ENCODE measurements around the gene HMBS. TPM values are rescaled to one million over a fixed set of nuclear protein-coding genes. Genes with fewer than 3 reads are reported as not detected.
A peak's percentile ranks its signal among the peaks of the same experiment; 100 is the strongest.
"Not testable (repeated sequence)": the region's sequence is repeated elsewhere in the genome, so short reads cannot be mapped to it uniquely, and the experiment has no call there.

HMBS gene
- total RNA-seq, result 3.4 and 11.2 TPM in 2 replicates

DNA sequence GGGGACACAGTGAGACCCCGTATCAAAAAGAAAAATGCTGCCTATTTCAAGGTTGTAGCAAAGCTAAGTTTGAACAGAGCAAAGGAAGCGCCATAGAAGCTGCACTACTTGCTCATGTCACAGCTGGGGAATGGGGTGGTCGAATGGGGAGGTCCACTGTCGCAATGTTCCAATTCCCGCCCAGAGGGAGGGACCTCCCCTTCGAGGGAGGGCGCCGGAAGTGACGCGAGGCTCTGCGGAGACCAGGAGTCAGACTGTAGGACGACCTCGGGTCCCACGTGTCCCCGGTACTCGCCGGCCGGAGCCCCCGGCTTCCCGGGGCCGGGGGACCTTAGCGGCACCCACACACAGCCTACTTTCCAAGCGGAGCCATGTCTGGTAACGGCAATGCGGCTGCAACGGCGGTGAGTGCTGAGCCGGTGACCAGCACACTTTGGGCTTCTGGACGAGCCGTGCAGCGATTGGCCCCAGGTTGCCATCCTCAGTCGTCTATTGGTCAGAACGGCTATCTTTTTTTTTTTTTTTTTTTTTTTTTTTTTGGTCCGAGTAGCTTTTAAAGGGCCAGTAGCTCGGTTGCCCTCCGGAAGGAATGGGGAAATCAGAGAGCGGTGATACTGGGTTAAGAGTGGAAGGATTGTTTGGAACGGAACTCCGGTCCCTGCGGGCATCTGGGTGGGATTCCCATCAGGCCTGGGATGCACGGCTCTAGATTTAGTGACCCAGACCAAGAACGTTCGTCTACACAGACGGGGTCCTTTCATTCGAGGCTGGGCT is at the start of gene HMBS:
Gene HMBS, plus strand, starts transcription at position 219 of the 774 bp plus-strand sequence. Its CDS starts 153 bp downstream, at position 372.
- DNase-seq, result peak; percentile 95

DNA sequence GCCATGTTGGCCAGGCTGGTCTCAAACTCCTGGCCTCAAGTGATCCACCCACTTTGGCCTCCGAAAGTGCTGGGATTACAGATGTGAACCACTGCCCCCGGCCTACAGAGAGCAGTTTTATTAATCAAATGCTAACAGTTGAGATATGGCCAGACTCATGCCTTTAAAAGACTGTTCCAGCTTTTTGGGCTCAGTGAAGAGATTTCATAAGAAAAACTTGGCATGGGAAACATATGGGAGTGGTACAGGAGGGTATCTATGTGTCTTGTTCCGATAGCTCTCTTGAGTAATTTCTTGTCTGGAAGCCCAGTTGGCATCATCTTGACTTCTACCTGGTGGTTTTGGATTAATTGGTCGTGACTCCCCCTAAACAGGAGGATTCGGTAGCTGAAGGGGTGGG is 45.8 kb upstream of the HMBS start:
- no peak for DNase-seq

DNA sequence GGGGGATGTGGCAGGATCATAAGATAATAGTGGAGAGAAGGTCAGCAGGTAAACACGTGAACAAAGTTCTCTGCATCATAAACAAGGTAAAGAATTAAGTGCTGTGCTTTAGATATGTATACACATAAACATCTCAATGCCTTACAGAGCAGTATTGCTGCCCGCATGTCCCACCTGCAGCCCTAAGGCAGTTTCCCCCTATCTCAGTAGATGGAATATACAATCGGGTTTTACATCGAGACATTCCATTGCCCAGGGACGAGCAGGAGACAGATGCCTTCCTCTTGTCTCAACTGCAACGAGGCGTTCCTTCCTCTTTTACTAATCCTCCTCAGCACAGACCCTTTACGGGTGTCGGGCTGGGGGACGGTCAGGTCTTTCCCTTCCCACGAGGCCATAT is 45.2 kb upstream of the HMBS start:
- not testable (repeated sequence) for DNase-seq

DNA sequence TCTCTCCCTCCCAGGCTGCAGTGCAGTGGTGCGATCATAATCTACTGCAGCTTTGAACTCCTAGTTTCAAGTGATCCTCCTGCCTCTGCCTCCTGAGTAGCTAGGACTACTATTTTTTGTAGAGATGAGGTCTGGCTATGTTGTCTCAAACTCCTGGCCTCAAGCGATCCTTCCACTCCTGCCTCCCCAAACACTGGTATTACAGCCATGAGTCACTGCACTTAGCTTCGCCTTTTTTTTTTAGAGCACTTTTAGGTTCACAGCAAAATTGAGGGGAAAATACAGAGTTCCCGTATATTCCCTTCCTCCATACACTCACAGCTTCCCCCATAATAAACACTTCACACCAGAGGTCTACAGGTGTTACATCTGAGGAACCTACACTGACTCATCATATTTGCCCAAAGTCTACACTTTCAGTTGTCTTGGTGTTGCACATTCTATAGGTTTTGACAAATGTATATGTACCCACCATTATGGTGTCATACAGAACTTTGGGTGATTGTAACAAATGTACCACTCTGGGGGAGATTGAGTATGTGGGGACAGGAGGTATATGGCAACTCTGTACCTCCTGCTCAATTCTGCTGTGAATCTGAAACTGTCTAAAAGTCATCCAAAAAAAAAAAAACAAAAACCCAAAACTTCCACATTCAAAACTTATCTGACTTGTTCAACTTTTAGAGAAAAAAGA is 42.7 kb upstream of the HMBS start:
- no peak for DNase-seq

DNA sequence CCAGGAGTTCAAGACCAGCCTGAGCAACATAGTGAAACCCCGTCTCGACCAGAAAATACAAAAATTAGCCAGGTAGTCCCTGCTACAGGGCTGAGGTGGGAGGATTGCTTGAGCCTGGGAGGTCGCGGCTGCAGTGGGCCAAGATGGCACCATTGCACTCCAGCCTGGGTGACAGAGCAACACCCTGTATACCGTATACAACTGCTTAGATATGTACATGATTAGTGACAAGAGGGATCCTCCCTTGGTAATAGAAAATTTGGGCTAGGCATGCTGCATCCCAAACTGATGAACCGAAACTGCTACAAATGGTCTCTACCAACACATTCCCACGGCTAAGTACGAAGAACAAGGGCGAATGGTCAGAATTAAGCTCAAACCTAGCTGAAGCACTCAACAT is 41.8 kb upstream of the HMBS start:
- DNase-seq, result no peak

DNA sequence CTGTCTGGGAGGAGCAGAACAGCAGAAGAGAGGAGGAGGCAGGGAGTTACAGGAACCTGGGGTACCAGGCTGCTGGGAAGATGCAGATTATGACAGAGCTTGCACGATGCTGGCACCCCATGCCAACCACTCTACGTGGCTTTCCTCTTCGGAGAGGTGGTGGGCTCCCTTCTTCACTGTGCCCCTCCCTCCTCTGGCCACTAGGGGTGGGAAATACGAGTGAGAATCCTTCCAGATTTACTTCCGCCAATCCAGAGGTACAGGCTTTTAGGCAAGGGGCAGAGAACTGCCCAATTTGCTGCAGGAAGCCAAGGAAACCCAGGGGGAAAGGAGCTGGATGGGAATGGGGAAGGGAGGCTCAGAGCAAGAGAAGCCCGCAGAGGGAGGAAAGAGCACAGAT is 40.0 kb upstream of the HMBS start:
- DNase-seq, result no peak

DNA sequence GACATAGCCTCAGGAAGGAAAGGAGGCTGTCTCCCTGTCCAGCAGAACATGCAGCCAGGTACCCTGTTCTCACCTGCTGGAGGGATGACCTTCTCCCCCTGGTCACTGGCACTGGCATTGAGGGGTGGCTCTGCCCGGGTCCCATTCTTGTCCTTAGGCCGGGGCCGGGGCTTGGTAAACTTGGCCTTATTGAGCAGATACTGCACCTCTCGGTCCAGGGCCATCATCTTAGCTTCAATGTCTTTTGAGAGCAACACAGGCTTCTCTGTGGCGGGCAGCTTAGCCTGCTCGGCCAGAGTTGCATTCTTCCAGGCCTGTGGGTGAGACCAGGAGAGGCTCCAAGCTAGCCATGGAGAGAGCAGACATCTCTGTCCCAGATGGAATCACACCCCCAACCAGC is 38.2 kb upstream of the HMBS start:
- no peak for DNase-seq

DNA sequence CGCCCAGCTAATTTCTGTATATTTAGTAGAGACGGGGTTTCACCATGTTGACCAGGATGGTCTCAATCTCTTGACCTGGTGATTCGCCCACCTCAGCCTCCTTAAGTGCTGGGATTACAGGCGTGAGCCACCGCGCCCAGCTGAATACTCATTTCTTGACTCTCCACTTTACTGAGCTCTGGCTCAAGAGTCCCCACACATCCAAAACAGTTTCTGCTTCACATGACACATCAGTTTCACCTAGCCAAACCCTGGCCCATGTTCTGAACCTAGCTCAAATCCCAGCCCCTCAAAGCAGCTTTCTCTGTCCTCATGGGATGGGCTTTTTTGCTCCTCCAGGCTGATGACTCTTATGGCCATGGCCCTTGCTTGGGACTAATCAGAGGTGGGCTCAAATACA is 37.5 kb upstream of the HMBS start:
- no peak for DNase-seq

DNA sequence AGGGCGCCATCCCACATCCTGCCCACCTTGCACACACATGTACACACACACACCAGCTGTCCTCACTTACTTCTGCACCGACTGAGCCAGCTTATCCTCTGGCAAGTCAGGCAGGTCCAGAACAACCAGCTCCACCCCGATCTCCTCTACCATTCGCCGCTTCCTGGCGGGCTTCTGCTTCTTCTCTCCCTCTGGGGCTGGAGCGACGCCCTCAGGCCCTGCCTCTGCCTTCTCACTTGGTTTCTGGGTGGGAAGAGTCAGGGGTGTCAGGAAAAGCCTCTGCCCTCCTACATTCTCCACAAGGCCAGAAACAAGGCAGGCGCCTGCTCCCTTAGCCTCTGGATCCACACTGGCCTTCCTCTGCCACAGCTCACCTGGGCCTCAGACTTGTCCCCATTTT is 36.0 kb upstream of the HMBS start:
- no peak for DNase-seq

DNA sequence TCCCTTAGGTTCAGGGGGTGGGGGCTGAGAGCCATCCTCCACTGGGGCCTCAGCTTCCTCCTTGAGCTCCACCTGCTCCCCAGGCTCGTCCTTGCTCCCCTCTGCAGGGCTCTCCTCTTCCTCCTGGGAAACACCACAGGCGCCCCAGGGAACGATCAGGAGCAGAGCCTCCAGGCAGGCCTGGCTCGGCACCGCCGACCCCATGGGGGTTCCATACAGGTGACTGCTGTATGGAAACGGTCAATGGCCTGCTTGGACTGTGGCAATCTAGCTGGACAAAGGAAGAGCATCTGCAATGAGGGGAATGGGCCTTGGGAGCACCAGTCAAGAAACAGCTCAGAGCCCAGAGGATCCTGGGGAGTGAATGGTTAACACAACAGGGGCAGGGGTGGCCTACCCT is 35.6 kb upstream of the HMBS start:
- no peak for DNase-seq

DNA sequence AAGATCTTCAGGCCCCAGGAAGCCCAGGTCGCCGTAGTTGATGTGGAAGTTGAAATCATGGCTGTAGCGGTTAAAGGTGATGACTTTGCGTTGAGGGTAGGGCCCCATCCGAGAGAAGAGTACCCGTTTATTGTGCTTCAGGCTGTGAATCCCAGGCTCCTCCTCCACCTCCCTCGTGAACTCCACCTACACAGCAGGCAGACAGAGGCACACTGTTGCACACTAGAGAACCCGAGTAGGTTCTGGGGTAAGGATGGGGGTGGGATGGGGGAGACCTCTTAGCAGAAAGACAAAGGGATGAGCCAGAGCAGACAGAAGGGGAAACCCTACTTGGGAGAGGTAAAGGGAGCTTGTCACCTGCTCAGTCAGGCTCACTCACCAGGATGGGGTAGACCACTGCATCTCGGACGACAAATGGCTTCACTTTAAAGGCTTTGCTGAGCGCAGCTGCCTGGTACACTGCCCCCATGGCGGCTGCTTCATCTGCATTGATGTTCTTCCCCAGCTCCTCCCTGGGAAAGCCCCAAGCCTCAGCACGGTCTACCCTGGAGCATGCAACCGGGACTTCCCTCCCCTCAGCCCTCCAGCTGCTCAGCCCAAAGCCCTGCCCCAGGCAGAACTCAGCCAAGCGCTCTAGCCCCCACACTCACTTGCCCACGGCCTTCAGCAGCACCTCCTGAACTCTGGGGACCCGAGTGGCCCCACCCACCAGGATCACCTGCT is 33.1 kb upstream of the HMBS start:
- no peak for DNase-seq

DNA sequence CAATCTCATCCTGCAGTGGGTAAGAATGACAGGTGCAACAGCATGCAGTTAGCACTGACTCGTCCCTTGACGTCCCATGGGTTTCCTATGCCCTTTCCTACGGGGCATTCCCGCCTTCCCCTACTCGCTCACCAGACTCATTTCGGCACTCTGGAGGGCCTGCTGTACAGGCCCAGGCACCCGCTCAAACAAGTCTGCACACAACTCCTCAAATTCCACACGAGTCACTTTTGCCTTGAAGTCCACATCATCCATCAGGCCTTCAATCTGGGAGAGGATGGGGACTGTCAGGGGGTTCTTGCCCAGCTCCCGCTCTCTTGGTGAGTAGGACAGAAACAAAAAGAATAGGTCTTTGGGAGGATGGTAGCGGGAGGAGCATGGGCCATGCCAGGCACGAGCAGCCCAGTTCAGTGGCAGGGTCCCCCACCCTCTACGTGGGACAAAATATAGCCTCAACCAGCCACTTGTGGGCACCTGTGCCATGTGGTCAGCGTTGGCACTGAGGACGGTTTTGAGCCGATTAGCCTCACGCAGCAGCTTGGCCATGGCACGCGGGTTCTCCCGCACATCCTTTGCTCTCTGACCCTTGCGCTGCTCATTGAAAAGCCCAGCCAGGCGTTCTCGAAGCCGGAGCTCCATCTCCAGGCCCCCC is 32.4 kb upstream of the HMBS start:
- DNase-seq, result no peak

DNA sequence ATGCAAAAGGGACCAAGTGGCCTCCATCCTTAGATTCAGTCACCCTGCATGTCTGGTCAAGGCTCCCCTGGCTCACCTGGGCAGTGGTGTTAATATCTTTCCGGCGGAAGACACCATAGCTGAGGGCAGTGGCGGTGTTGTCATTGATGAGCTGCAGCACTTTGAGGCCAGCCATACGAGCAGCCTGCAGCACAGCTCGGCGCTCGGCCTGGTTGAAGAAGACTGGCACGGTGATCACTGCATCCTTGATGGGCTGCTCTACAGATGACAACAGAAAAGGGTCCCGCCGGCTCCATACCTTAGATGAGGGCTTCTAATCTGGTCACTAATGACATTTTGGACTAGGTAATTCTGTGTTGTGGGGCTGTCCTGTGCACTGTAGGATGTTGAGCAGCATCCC is 30.3 kb upstream of the HMBS start:
- no peak for DNase-seq

DNA sequence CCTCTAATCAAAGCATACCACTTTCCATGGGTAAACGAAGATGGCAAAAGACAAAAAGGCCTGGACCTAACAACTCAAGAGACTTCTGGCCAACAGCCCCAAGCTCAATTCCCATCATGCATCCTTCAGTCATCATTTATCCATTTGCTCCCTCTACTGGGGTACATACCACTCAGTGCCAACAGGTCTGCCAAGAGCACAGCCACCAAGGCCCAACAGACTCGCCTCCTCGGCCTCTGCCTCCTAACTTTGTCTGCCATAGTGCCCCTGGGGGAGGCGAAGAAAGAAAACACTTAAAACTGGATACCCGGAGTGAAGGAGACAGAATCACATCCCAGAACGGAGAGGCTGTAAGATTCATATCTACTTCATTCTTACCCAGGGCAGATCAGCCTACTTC is 28.8 kb upstream of the HMBS start:
- DNase-seq, result peak; percentile 58

DNA sequence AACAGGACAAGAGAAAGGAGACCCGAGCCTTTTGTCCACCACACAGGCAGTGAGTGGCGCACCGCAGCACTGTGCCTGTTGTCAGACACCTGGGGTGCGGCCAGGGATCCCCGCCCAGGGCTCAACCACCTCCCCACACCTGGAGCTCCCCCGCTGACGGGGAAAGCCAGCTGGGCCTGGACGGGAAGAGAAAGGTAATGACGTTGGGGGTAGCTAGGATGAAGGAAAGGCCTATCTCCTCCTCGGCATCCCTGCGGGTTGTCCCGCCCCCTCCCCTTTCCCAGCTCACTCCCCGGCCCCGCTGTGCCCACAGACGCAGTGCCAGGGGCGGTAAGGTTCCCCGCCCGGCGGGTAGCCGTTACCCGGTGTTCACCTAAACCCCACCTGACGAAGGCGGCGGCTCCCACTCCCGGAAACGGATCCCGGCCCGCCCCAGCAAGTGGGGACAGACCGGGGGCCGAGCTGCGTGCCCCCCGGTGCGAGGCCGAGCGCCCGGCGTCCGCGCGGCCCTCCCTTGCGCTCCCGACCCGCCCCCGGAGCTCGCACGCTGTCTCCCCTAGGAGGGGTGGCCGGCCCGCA is 28.2 kb upstream of the HMBS start:
- DNase-seq, result peak; percentile 31

DNA sequence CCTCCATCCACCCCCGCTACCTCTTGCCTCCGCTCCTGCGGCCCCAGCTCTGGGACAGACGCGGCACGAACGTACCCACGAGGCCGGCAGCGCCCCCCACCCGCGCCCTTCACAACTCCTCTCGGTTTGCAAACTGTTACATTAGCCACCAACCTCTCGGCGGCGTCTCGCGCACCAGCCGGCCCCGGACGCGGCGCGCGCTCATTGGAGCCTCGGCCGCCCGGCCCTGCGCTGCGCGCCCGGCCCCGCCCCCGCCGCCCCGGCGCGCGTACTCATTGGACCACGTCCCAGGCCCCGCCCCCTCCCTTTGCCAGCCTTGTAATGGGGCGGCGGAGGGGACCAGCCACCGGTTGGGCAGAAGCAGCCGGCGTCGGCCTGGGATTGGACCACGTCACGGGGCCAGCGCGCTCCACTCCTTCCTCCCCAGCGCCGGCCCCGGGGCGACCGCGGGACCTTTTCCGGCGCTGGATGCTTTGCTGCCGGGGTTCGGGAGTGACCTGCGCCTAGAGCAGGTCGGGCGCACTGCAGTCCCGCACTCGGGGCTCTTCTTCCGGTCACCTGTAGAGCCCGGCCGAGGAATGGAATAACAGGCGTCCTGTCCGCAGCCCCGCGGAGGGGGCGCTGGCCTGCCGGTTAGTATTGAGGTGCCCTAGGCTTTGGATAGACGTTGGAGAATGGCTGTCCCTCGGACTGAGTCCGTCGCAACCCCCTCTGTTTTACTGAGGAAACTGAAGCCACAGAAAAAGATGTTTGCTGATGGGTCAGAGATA is 27.5 kb upstream of the HMBS start, which contains the start of gene HYOU1:
Gene HYOU1, minus strand, starts transcription at position 206 of the 770 bp plus-strand sequence. CDS start 1,045 bp downstream, outside the sequence.
- DNase-seq, result peak; percentile 98

DNA sequence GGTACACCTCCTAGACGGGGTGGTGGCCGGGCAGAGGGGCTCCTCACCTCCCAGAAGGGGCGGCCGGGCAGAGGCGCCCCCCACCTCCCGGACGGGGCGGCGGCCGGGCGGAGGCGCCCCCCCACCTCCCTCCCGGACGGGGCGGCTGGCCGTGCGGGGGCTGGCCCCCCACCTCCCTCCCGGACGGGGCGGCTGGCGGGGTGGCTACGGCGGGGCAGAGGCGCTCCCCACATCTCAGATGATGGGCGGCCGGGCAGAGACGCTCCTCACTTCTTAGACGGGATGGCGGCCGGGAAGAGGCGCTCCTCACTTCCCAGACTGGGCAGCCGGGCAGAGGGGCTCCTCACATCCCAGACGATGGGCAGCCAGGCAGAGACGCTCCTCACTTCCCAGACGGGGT is 25.6 kb upstream of the HMBS start:
- DNase-seq, result not testable (repeated sequence)

DNA sequence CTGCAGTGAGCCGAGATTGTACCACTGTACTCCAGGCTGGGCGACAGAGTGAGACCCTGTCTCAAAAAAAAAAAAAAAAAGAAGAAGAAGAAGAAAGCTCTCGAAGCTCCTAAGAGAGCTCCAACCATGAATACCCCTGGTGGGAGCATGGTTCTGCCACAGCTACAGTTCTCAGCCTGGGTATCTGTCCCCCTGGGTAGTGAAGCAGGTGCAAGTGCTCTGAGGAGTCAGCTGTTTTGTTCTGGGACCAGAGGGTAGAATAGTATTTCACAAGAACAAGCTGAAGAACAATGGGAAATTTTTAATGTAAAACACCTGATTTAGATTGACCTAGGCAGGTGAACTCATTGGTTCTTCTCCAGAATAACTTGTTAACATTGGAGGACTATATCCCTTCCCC is 23.4 kb upstream of the HMBS start:
- no peak for DNase-seq

DNA sequence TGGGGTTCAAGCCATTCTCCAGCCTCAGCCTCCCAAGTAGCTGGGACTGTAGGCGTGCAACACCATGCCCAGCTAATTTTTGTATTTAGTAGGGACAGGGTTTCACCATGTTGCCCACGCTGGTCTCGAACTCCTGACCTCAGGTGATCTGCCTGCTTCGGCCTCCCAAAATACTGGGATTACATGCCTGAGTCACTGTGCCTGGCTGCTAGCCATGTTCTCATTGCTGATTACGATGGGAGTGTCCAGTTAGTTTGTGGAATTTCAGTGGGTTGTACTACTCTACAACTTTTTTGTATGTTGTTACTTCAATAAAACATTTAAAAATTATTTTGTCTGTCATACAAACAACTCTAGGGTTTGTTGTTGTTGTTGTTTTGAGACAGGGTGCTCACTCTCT is 21.9 kb upstream of the HMBS start:
- peak; percentile 20 for DNase-seq

DNA sequence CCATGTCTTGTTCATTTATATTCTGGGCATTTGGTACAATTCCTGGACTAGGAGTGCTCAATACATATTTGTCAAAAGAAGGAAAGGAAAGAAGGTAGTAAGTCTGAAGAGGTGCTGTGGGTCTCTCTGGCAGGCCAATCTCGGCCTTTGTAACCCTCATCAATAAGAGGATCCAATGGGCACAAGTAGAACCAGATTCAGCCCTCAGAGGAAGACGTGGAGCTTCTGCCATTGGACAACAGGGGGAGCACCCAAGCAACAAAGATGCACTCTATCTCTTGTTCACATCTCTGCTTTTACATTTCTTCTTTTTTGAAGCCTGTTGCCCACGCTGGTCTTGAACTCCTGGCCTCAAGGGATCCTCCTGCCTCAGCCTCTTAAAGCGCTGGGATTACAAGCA is 19.3 kb upstream of the HMBS start:
- peak; percentile 61 for DNase-seq

DNA sequence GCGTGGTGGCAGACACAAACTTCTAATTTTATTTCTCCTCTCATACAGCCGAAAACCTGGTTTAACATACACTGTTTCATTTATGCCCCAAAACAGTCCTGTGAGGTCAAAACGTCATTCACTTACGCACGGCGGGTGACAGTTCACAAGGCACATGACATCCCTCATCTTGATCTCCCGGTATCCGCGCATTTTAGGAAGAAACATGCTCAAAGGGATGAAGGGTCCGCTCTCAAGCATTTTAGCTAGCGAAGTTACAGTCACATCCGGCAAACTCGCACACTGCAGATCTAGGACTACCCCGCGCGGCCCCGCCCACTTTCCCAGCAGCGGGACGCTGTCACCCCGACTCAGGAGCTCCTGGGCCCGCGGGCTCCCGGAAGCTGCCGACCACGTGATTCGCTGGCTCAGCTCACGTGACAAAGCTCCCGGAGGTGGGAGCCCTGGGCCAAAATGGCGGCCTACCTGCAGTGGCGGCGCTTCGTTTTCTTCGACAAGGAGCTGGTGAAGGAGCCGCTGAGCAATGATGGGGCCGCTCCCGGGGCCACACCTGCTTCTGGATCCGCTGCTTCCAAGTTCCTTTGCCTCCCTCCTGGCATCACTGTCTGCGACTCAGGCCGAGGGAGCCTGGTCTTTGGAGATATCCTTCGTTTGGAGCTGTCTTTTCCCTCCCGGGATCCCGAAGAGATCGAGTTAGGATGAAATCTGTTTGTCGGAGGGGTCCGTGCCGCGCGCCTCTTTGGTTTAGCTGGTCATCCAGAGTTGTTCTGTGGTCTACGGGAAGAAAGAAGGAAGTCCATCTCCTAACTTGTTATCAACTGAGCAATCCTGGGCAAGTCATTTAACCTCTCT is 17.1 kb upstream of the HMBS start, which contains the start of gene VPS11:
Gene VPS11, plus strand, starts transcription at position 448 of the 852 bp plus-strand sequence. Its CDS starts 6 bp downstream, at position 454.
- peak; percentile 97 for DNase-seq
